GM12874 (cell line): Measurements from ENCODE around the gene MKNK2.

Source experiments
- CTCF ChIP-seq: IDR thresholded peaks from 2 replicates; pipeline ENCODE4 v1.5.1; 2011; ENCODE audit warnings: low read depth, mild to moderate bottlenecking, control low read depth, low read length, moderate library complexity; ENCODE audit not compliant: insufficient read depth

Gene MKNK2

GRCh38 chr19:2042485-2043250 lies 8.4 kb downstream of the MKNK2 start:
- TF ChIP-seq CTCF, result no peak

- TF ChIP-seq CTCF, result no peak
Observed at GRCh38 chr19:2041683-2042484, 9.2 kb downstream of the MKNK2 start.

GRCh38 chr19:2041433-2041682 lies 9.7 kb downstream of the MKNK2 start:
- no peak for TF ChIP-seq CTCF

- no peak for TF ChIP-seq CTCF
Observed at GRCh38 chr19:2040647-2041432, 10.2 kb downstream of the MKNK2 start.

GRCh38 chr19:2039959-2040646 lies 10.9 kb downstream of the MKNK2 start:
- TF ChIP-seq CTCF, result no peak

- TF ChIP-seq CTCF, result no peak
Observed at GRCh38 chr19:2039089-2039958, 11.7 kb downstream of the MKNK2 start.
